Measurements from ENCODE around the gene MPZL3.

GRCh38 chr11:118272001-118272400 is 19.8 kb upstream of the MPZL3 start:
- no peak for TF ChIP-seq CTCF (IDR thresholded peaks at IDR 0.05)
- TF ChIP-seq POLR2A (IDR thresholded peaks at IDR 0.05): no peak
